Choroid plexus epithelial cell (primary cell): ENCODE results near the gene COL4A2.

Source experiments
- DNase-seq: peaks from one replicate; pipeline ENCODE4 v3.0.0-alpha.2; 2010; ENCODE audit warnings: low read depth
- H3K4me3 ChIP-seq: 2 replicates; pipeline ENCODE4 v1.5.1; 2011; ENCODE audit warnings: low read depth, mild to moderate bottlenecking, control low read depth, low read length, moderate library complexity
- TF ChIP-seq, protein P1 (sequence below): conservative IDR thresholded peaks from 2 replicates; pipeline ENCODE4 v1.5.1; 2011; ENCODE audit warnings: low read depth, mild to moderate bottlenecking, control low read depth, inconsistent platforms, low read length, moderate library complexity

Gene COL4A2

GRCh38 chr13:110548891-110549794 is 242.1 kb downstream of the COL4A2 start:
- TF ChIP-seq, protein P1, sequence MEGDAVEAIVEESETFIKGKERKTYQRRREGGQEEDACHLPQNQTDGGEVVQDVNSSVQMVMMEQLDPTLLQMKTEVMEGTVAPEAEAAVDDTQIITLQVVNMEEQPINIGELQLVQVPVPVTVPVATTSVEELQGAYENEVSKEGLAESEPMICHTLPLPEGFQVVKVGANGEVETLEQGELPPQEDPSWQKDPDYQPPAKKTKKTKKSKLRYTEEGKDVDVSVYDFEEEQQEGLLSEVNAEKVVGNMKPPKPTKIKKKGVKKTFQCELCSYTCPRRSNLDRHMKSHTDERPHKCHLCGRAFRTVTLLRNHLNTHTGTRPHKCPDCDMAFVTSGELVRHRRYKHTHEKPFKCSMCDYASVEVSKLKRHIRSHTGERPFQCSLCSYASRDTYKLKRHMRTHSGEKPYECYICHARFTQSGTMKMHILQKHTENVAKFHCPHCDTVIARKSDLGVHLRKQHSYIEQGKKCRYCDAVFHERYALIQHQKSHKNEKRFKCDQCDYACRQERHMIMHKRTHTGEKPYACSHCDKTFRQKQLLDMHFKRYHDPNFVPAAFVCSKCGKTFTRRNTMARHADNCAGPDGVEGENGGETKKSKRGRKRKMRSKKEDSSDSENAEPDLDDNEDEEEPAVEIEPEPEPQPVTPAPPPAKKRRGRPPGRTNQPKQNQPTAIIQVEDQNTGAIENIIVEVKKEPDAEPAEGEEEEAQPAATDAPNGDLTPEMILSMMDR: peak; percentile 8
- no peak for DNase-seq
- H3K4me3 ChIP-seq: no peak overlapping the region

DNA sequence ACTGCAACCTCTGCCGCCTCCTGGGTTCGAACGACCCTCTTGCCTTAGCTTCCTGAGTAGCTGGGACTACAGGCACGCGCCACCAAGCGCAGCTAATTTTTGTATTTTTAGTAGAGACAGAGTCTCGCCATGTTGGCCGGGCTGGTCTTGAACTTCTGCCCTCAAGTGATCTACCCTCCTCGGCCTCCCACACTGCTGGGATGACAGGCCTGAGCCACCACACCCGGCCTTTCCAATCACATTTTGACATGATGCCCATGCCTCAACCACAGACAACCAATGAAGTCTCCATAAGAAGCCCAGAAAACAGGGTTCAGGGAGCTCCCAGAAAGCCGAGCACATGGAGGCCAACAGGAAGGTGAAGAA is 242.7 kb downstream of the COL4A2 start:
- DNase-seq: no peak
- no peak overlapping the region for H3K4me3 ChIP-seq
- TF ChIP-seq, protein P1: no peak

DNA sequence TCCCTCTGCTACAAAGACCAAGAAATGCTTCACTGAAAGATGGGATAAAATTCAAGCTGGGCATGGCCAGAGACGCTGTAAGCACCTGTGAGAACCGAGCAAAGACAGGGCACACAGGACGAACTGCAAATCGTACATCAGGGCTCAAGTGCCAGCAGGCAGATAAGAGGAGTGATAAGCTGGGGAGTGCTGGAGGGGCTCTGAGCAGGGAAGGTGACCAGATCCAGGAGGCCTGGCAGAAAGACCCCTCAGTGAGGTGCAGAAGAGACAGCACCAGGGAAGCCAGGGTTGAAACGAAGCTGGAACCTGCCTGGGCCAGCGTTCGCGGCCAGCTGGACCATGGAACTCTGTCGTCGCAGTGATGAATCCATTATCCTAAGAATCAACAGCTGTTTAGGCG is 244.2 kb downstream of the COL4A2 start:
- H3K4me3 ChIP-seq: no peak overlapping the region
- TF ChIP-seq, protein P1: no peak
- no peak for DNase-seq

DNA sequence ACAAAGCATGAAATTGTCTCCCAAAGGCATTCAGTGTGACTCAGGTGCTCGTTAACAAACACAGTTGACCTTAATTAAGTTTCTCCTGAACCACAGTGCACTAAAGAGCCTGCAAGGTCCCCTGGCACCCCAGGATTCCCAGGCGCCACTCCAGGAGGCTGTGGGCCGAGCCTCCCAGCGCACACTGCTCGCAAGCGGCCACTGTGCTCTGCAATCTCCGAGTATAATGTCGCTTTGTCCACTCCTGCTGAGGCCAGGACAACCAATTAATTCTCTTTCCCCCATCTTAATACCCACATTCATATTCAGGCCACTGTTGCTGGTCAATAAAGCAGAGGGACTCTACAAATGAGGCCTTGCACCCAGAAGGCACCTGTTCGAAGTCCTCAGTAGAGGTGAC is 245.7 kb downstream of the COL4A2 start:
- TF ChIP-seq, protein P1: no peak
- H3K4me3 ChIP-seq: no peak overlapping the region
- no peak for DNase-seq

GRCh38 chr13:110553417-110553816 is 246.3 kb downstream of the COL4A2 start:
- DNase-seq: no peak
- TF ChIP-seq, protein P1: no peak
- H3K4me3 ChIP-seq: no peak overlapping the region

DNA sequence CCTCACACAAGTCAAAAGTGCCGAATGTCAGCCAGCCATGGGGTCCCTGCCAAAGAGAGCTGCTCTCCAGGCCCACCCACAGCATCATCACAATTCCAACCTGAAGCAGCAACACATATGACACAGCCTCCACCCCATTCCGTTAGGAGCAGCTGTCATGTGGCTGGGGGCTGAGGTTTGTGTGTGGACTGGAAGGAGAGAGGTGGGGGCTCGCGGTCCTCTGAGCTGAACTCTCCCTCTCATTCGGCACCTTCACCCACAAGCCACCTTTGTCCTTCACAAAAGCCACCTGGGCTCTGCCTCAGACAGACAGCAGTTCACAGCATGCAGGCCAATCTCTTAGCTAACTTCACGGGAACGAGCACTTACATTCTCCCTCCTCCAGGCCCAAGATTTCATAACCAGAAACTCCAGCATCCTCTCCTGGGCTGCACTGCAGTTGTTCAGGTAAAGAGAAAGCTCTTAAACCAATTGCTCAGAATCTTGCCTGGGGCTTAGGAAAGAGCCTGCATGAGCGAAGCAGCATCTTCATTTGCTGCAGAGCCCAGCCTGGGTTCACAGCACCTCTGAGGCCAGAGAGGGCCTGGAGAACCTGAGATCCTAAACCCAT is 247.2 kb downstream of the COL4A2 start:
- H3K4me3 ChIP-seq: no peak overlapping the region
- TF ChIP-seq, protein P1: no peak
- DNase-seq: no peak
